Mucosa of stomach (tissue), 1 donor: Measurements from ENCODE around the gene CLEC4C.
"Not testable (repeated sequence)": the region's sequence is repeated elsewhere in the genome, so short reads cannot be mapped to it uniquely, and the experiment has no call there.

Source experiments
- H3K27me3 ChIP-seq: one replicate; pipeline ENCODE4 v1.7.0; 2013; ENCODE audit warnings: mild to moderate bottlenecking, low read length; ENCODE audit not compliant: control insufficient read depth, insufficient read depth
- H3K36me3 ChIP-seq: one replicate; pipeline ENCODE4 v1.7.0; 2013; ENCODE audit warnings: low read length; ENCODE audit not compliant: control insufficient read depth, insufficient read depth
- H3K4me1 ChIP-seq: one replicate; pipeline ENCODE4 v1.7.0; 2013; ENCODE audit warnings: mild to moderate bottlenecking, low read length; ENCODE audit not compliant: control insufficient read depth, insufficient read depth
- H3K4me3 ChIP-seq: one replicate; pipeline ENCODE4 v1.7.0; 2013; ENCODE audit warnings: low read length
- H3K9ac ChIP-seq: one replicate; pipeline ENCODE4 v1.7.0; 2013; ENCODE audit warnings: mild to moderate bottlenecking, low read length, moderate library complexity
- H3K9me3 ChIP-seq: one replicate; pipeline ENCODE4 v1.7.0; 2013; ENCODE audit warnings: mild to moderate bottlenecking, low read length, moderate library complexity; ENCODE audit not compliant: control insufficient read depth
- donor health status: Pancreatic carcinoma.

CLEC4C gene

DNA sequence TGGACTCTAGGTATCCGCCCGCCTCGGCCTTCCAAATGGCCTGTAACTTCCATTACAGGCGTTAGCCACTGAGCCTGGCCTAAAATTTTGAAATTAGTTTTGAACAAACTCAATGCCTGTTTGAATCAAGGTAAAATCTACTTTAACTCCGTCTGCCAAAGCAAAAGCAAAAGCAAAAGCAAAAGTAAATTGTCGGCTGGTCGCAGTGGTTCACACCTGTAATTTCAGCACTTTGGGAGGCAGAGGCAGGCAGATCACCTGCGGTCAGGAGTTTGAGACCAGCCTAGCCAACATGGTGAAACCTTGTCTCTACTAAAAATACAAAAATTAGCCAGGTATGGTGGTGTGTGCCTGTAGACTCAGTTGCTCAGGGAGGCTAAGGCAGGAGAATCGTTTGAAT lies 8.5 kb upstream of the CLEC4C start:
- H3K9me3 ChIP-seq, H3K4me3 ChIP-seq, H3K27me3 ChIP-seq, H3K4me1 ChIP-seq, H3K36me3 ChIP-seq, H3K9ac ChIP-seq: not testable (repeated sequence)

DNA sequence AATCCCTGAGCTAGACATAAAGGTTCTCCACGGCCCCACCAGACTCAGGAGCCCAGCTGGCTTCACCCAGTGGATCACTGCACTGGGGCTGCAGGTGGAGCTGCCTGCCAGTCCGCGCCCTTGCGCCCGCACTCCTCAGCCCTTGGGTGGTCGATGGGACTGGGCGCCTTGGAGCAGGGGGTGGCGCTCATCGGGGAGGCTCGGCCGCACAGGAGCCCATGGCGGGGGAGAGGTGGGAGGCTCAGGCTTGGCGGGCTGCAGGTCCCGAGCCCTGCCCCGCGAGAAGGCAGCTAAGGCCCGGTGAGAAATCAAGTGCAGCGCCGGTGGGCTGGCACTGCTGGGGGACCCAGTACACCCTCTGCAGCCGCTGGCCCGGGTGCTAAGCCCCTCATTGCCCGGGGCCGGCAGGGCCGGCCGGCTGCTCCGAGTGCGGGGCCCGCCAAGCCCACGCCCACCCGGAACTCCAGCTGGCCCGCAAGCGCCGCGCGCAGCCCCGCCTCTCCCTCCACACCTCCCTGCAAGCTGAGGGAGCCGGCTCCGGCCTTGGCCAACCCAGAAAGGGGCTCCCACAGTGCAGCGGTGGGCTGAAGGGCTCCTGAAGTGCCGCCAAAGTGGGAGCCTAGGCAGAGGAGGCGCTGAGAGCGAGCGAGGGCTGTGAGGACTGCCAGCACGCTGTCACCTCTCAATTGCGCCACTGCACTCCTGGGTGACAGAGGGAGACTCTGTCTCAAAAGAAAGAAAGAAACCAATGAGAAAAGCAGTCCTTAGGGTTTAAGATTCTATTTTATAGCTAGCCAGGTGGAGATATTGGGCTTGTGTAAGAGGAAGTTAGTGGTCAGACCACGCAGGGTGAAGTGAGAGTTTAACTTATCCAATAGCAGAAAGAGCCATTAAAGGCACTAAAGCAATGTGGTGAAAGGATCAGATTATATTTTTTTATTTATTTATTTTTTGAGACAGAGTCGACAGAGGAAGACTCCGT lies 5.1 kb upstream of the CLEC4C start:
- H3K9ac ChIP-seq, H3K27me3 ChIP-seq, H3K36me3 ChIP-seq, H3K9me3 ChIP-seq, H3K4me3 ChIP-seq, H3K4me1 ChIP-seq: not testable (repeated sequence)

DNA sequence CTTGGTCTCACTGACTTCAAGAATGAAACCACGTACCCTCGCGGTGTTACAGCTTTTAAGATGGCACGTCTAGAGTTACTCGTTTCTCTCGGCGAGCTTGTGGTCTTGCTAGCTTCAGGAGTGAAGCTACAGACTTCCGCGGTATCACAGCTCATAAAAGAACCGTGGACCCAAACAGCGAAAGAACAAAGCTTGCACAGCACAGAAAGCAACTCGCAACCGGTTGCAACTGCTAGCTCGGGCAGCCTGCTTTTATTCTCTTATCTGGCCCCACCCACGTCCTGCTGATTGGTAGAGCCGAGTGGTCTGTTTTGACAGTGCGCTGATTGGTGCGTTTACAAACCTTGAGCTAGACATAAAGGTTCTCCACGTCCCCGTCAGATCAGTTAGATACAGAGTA lies 4.2 kb upstream of the CLEC4C start:
- Histone ChIP-seq H3K4me3 (no peak overlapping the region), H3K4me1 (no peaks in the 10 kb centered on the region), H3K36me3 (no peaks in the 10 kb centered on the region), H3K9me3 (no peaks in the 10 kb centered on the region), H3K9ac (no peak overlapping the region), H3K27me3 (no peaks in the 10 kb centered on the region)

DNA sequence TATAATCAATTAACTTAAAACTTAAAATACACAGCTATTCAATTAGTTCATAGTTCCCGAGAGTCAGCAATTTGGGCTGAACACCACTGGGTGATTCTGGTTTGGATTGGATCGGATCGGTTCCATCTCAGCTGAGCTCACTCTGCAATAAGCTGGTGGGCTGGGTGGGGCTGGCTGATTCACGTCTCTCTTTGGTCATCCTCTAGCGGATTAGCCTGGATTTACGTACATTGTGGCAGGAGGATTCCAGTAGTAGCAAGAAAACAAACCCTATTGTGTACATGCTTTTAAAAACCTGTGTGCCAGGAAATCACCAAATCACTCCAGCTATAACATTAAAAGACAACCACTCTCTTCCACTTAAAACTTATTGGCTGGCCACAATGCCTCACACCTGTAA lies 3.2 kb upstream of the CLEC4C start:
- no peaks in the 10 kb centered on the region for H3K9me3 ChIP-seq
- H3K9ac ChIP-seq = no peak overlapping the region
- H3K4me3 ChIP-seq = no peak overlapping the region
- H3K4me1 ChIP-seq = no peaks in the 10 kb centered on the region
- H3K27me3 ChIP-seq = no peaks in the 10 kb centered on the region
- no peaks in the 10 kb centered on the region for H3K36me3 ChIP-seq

DNA sequence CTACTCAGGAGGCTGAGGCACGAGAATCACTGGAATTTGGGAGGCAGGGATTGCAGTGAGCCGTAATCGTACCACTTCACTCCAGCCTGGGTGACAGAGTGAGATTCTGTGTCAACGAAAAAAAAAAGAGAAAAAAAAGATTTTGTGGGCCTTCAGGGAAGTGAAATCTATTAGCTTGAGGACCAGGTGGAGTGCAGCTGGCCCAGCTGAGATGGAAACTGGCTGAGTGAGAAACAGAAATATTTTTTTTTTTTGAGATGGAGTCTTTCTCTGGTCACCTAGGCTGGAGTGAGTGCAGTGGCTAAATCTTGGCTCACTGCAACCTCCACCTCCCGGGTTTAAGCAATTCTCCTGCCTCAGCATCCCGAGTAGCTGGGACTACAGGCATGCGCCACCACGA lies 2.3 kb upstream of the CLEC4C start:
- no peaks in the 10 kb centered on the region for H3K9me3 ChIP-seq
- H3K36me3 ChIP-seq = no peaks in the 10 kb centered on the region
- H3K9ac ChIP-seq = no peak overlapping the region
- no peaks in the 10 kb centered on the region for H3K4me1 ChIP-seq
- no peak overlapping the region for H3K4me3 ChIP-seq
- H3K27me3 ChIP-seq = no peaks in the 10 kb centered on the region

DNA sequence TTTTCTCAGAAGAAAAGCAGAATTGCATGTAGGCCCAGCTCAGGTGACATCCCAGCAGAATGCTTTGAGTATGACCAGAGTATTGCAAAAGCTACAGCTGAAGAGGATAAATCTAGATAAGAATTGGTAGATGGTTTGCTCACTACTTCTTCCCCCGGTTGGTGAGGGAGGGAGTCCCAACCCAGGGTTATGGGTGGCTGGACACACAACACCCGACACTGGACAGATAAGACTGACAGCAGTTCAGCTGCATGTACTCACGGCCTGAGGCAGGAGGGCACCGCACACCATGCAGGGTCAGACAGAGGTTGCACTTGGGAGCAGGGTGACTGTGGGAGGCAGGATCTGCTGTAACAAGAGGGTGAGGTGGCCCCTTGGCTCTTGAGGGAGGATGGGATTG lies 1.7 kb upstream of the CLEC4C start:
- H3K4me3 ChIP-seq = no peak overlapping the region
- H3K27me3 ChIP-seq = no peaks in the 10 kb centered on the region
- no peaks in the 10 kb centered on the region for H3K36me3 ChIP-seq
- no peaks in the 10 kb centered on the region for H3K4me1 ChIP-seq
- no peak overlapping the region for H3K9ac ChIP-seq
- H3K9me3 ChIP-seq = no peaks in the 10 kb centered on the region

DNA sequence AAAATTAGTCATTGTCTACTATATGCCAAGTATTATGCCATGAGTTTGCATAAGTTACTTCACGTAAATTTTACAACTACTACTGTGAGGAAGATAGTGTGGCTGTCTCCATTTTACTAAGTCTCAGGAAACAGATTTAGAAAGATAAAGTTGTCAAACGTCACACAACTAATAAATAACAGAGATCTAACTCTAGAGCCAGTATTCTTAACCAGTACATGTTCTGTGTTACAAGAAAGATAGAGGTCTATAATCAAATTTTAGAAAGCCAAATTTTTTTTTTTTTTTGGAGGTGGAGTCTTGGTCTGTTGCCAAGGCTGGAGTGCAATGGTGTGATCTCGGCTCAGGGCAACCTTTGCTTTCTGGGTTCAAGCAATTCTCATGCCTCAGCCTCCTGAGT lies 14.2 kb downstream of the CLEC4C start:
- no peaks in the 10 kb centered on the region for H3K9me3 ChIP-seq
- H3K9ac ChIP-seq = no peak overlapping the region
- no peaks in the 10 kb centered on the region for H3K4me1 ChIP-seq
- H3K36me3 ChIP-seq = no peaks in the 10 kb centered on the region
- no peaks in the 10 kb centered on the region for H3K27me3 ChIP-seq
- no peak overlapping the region for H3K4me3 ChIP-seq

DNA sequence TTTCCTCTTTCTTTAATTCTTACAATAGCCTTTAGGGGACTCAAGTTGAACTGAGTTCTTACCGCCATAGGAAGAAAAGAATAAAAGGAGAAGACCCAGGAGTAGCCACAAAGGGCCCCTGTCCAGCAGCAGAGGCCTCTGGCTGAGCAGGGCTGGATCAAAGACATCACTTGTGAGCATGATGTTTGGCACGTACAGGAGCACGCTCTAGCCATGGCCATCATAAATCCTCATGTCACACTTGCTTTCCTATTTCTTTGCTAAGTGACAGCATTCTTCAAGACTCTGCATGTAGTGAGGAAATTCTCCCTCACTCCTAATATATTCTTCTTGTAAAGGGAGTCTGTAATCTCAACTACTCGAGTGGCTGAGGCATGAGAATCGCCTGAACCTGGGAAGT lies 15.7 kb downstream of the CLEC4C start:
- Histone ChIP-seq H3K4me3 (no peak overlapping the region), H3K36me3 (no peaks in the 10 kb centered on the region), H3K9me3 (no peaks in the 10 kb centered on the region), H3K27me3 (no peaks in the 10 kb centered on the region), H3K4me1 (no peaks in the 10 kb centered on the region), H3K9ac (no peak overlapping the region)

DNA sequence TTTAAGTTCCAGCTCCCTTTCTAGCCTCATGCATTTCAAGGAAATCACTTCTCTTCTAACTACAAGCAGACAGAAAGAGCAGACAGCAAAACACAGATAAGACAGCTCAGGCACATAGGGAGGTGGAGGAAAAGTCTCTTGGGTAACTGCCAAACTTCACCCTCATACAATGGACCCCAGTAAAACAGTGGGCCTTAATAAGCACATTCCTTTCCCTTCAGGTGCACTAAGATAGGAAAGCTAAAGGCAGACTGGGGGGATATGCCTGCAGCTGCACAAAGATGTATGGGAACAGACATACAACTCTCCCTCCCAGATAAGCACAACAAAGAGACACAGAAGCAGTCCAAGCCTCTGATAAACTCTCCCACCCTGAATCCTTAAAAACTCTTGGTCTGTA lies 16.2 kb downstream of the CLEC4C start:
- H3K4me1 ChIP-seq, H3K27me3 ChIP-seq, H3K4me3 ChIP-seq, H3K9me3 ChIP-seq, H3K9ac ChIP-seq, H3K36me3 ChIP-seq: not testable (repeated sequence)

DNA sequence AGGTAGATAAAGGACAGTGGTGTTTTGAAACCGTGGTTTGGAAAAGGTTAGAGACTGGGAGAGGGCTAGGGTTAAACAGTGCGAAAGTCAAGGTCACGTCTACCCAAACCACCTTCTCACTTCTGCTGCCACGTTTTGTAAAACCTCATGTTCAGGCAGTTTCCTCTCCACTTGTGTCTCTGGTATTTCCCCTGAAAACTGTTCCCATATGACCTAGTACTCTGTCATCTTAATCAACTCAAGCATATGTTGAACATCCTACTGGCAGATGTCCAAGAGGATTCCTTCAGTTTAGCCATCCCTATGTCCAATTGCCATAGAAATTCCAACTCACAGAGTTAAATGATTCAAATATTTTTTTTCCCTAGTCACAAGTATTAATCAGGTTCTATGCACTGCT lies 17.4 kb downstream of the CLEC4C start:
- Histone ChIP-seq H3K27me3 (no peaks in the 10 kb centered on the region), H3K36me3 (no peaks in the 10 kb centered on the region), H3K4me3 (no peak overlapping the region), H3K9me3 (no peaks in the 10 kb centered on the region), H3K4me1 (no peaks in the 10 kb centered on the region), H3K9ac (no peak overlapping the region)

DNA sequence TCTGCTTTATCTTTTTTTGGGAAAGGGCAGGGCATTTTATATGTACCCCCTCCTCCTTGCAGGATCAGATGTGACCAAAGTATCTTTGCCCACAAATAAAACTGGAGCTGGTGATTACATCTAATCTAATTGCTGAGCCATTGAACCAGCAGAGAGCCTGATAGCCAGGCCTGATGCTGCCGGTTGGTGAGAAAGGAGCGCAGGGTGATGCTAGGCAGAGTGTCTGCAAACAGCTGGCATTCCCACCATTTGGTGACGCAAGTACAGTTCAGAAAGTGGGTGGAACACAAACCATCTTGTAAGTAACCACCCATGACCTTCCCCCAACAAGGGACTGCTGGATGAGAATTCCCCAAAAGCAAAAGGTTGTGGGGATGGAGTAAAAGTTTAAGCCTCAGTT lies 23.2 kb downstream of the CLEC4C start:
- H3K27me3 ChIP-seq = no peaks in the 10 kb centered on the region
- no peak overlapping the region for H3K9ac ChIP-seq

DNA sequence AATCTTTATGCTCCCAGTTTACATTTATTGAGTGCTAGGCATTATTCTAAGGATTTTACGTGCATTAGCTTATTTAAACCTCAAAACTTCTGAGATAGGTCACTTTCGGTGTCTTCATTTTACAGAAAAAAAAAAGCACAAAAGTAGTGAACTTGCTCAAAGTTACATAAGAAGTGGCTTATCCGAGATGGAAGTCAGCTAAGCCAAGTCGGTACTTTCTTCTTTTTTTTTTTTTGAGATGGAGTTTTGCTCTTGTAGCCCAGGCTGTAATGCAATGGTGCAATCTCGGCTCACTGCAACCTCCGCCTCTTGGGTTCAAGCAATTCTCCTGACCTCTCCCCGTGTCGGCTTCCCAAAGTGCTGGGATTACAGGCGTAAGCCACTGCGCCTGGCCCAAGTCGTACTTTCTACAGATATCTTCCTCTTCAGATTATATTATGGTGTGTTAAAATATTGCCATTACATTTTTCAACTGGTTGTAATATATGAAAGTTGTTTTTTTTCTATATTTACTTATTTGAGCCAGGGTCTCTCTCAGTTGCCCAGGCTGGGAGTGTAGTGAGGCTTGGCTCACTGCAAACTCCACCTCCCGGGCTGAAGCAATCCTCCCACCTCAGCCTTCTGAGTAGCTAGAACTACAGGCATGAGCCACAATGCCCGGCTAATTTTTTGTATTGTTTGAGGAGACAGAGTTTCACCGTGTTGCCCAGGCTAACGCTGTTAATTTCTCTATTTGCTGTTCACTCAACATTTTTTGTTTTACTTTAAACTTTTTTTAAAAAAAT lies 27.0 kb downstream of the CLEC4C start:
- Histone ChIP-seq H3K36me3 (no peaks in the 10 kb centered on the region), H3K4me3 (no peak overlapping the region), H3K9ac (no peak overlapping the region), H3K27me3 (no peaks in the 10 kb centered on the region), H3K4me1 (no peaks in the 10 kb centered on the region), H3K9me3 (no peaks in the 10 kb centered on the region)

More for the DNA sequence above, 23.2 kb downstream of the CLEC4C start:
- no peaks in the 10 kb centered on the region for H3K9me3 ChIP-seq
- H3K4me1 ChIP-seq = no peaks in the 10 kb centered on the region
- H3K36me3 ChIP-seq = no peaks in the 10 kb centered on the region
- no peak overlapping the region for H3K4me3 ChIP-seq
